Adrenal gland (tissue), 12 donors: ENCODE results near the gene RRP1. TPM values are rescaled to one million over a fixed set of nuclear protein-coding genes. Genes with fewer than 3 reads are reported as not detected.

Experiments
- DNase-seq, 7 donors: peaks; one replicate each; pipeline ENCODE4 v3.0.0-alpha.2; 2019 to 2020
- H3K27ac ChIP-seq, 5 donors: fragments of 200-600 bp; sonication (generic) in 4 of 5; 1 replicate in 3 of 5; 2 replicates in 2 of 5; pipeline versions ENCODE4 v1.5.1 to v1.8.0; 2016 to 2020; ENCODE audit warnings: mild to moderate bottlenecking in 1 of 5
- H3K27me3 ChIP-seq: fragments of 200-600 bp; 2 replicates; pipeline ENCODE4 v1.8.0; 2021
- H3K36me3 ChIP-seq, 2 donors: fragments of 200-600 bp; replicated peaks in 1 of 2; 1 replicate in 1 of 2; 2 replicates in 1 of 2; pipeline versions ENCODE4 v1.5.1 to v1.8.0; 2018 to 2022
- H3K4me1 ChIP-seq, 2 donors: fragments of 200-600 bp; replicated peaks in 1 of 2; 1 replicate in 1 of 2; 2 replicates in 1 of 2; pipeline versions ENCODE4 v1.5.1 to v1.8.0; 2018 to 2021
- H3K4me3 ChIP-seq, 4 donors: fragments of 200-600 bp; sonication (generic) in 3 of 4; one replicate each; pipeline ENCODE4 v1.5.1; 2016 to 2018
- H3K9me3 ChIP-seq, 3 donors: fragments of 200-600 bp; sonication (generic) in 1 of 3; replicated peaks in 1 of 3; 1 replicate in 2 of 3; 2 replicates in 1 of 3; pipeline versions ENCODE4 v1.5.1 to v1.8.0; 2016 to 2021
- CTCF ChIP-seq, 6 experiments: fragments of 450-650 bp in 4 of 6; fragments of 200-600 bp in 2 of 6; sonication (generic) in 1 of 6; IDR thresholded peaks; 1 replicate in 5 of 6; 2 replicates in 1 of 6; pipeline versions ENCODE4 v1.5.1 to v1.8.0; 2016 to 2021; ENCODE audit warnings: antibody characterized with exemption in 6 of 6, mild to moderate bottlenecking in 2 of 6, moderate library complexity in 1 of 6
- POLR2A ChIP-seq, 2 donors: fragments of 450-650 bp; IDR thresholded peaks; one replicate each; pipeline ENCODE4 v1.6.1; 2017; ENCODE audit warnings: antibody characterized with exemption in 2 of 2, mild to moderate bottlenecking in 2 of 2, moderate library complexity in 1 of 2
- WGBS, 4 donors: extraction: QIAGEN DNeasy Blood & Tissue Kit in 2 of 4; methylation state at CpG; one replicate each; pipeline versions ENCODE4 v1.1.5 to v1.1.7; 2013 to 2017; 5-methylcytosine and 5-hydroxymethylcytosine counted together
- intact Hi-C, 2 donors: fragments of 100-400 bp; cut with DNase I; formaldehyde crosslinking; loops; one replicate each; pipeline versions ENCODE4 v1.14.1 to v1.15.0; 2022 to 2023
- polyA plus RNA-seq, 3 donors: library from polyadenylated mRNA; stranded (reverse); fragments of 200-250 nt in 2 of 3; fragments of 350-450 nt in 1 of 3; fragmentation: Illumina TruSeq in 1 of 3; extraction: RNeasy Lipid Tissue Mini Kit (QIAGEN cat#74804) in 1 of 3; gene quantifications; one replicate each; pipeline ENCODE4 v1.2.3, GENCODE V29; 2013 to 2014
- total RNA-seq, 9 donors: library from RNA; depleted of rRNA in 4 of 9; stranded (reverse); fragments of >200 nt in 4 of 9; fragments of 120-200 nt in 1 of 9; fragmentation: NEBNext Ultra II Directional in 1 of 9; extraction: Animal tissue kit (Norgen Biotek cat#: 25700) in 1 of 9; gene quantifications; one replicate each; pipeline versions ENCODE4 v1.1.0 to v1.2.4, GENCODE V29; 2013 to 2023
- donor health status: healthy with polysubstance abuse.
- donor health status: Bipolar disorder and iron deficiency.
- donor health status: DM: yes; HTN: yes; CAD: no.
- donor health status: DM: no; HTN: no; CAD: no.
- donor health status: DM: no; HTN: no; CAD: no.
- donor health status: DM: yes; HTN: yes; CAD: no.

Gene RRP1
- total and polyA plus RNA-seq, 12 donors = 12.8 to 29.8 (median 19.8) TPM

- Histone ChIP-seq H3K4me1 (no peaks in the 10 kb centered on the region), H3K27me3 (no peaks in the 10 kb centered on the region), H3K27ac (no peak overlapping the region), H3K9me3 (no peaks in the 10 kb centered on the region), H3K36me3 (no peaks in the 10 kb centered on the region), H3K4me3 (no peak overlapping the region)
- no peak for TF ChIP-seq CTCF (IDR thresholded peaks at IDR 0.05)
- no peak for TF ChIP-seq POLR2A (IDR thresholded peaks at IDR 0.05)
- WGBS, 4 donors = 88 to 94% (median 92%) methylated on average over 6 of the region's 6 CpGs
- no peak for DNase-seq
- intact Hi-C loops = no loop called here
Observed at GRCh38 chr21:43846430-43846829, 57.1 kb downstream of the RRP1 start.

GRCh38 chr21:43847301-43847700 is 57.9 kb downstream of the RRP1 start:
- Histone ChIP-seq H3K4me3 (no peak overlapping the region), H3K36me3 (no peaks in the 10 kb centered on the region), H3K4me1 (no peaks in the 10 kb centered on the region), H3K27me3 (no peaks in the 10 kb centered on the region), H3K27ac (no peak overlapping the region), H3K9me3 (no peaks in the 10 kb centered on the region)
- intact Hi-C loops = no loop called here
- DNase-seq = no peak
- TF ChIP-seq POLR2A (IDR thresholded peaks at IDR 0.05) = no peak
- no peak for TF ChIP-seq CTCF (IDR thresholded peaks at IDR 0.05)
- WGBS, 4 donors = 86 to 93% (median 90%) methylated on average over 13 to 14 of the region's 14 CpGs

- intact Hi-C loops = no loop called here
- DNase-seq = no peak
- no peaks in the 10 kb centered on the region for H3K36me3 ChIP-seq
- H3K27me3 ChIP-seq = no peaks in the 10 kb centered on the region
- WGBS, 4 donors = 90 to 93% (median 92%) methylated on average over 6 to 10 of the region's 10 CpGs
- no peak overlapping the region for H3K4me3 ChIP-seq
- no peaks in the 10 kb centered on the region for H3K9me3 ChIP-seq
- H3K4me1 ChIP-seq = no peaks in the 10 kb centered on the region
- no peak for TF ChIP-seq CTCF (IDR thresholded peaks at IDR 0.05)
- no peak for TF ChIP-seq POLR2A (IDR thresholded peaks at IDR 0.05)
- no peak overlapping the region for H3K27ac ChIP-seq
Observed at GRCh38 chr21:43848771-43849170, 59.4 kb downstream of the RRP1 start.

- Histone ChIP-seq H3K27me3 (no peaks in the 10 kb centered on the region), H3K4me3 (no peak overlapping the region), H3K4me1 (no peaks in the 10 kb centered on the region), H3K9me3 (no peaks in the 10 kb centered on the region), H3K36me3 (no peaks in the 10 kb centered on the region), H3K27ac (no peak overlapping the region)
- DNase-seq = no peak
- no peak for TF ChIP-seq POLR2A (IDR thresholded peaks at IDR 0.05)
- no peak for TF ChIP-seq CTCF (IDR thresholded peaks at IDR 0.05)
- intact Hi-C loops = no loop called here
- 71 to 80% (median 76%) methylated on average over 13 of the region's 13 CpGs for WGBS, 4 donors
Observed at GRCh38 chr21:43849532-43850299, 60.3 kb downstream of the RRP1 start.
